Head of caudate nucleus (tissue), 42 donors: Measurements from ENCODE around the gene NANOGP8.
"Not testable (repeated sequence)": the region's sequence is repeated elsewhere in the genome, so short reads cannot be mapped to it uniquely, and the experiment has no call there.

ENCODE experiments used
- DNase-seq, 42 donors: peaks; one replicate each; pipeline versions ENCODE4 v3.0.0 to v3.0.0-alpha.2; 2020 to 2021; ENCODE audit warnings: mixed read lengths in 7 of 42
- intact Hi-C: fragments of 100-400 bp; cut with DNase I; formaldehyde crosslinking; loops from one replicate; pipeline ENCODE4 v1.15.0; 2022

Gene NANOGP8

GRCh38 chr15:35101335-35101734, 16.2 kb upstream of the NANOGP8 start:
- DNase-seq = no peak
- intact Hi-C loops = no loop called here

- intact Hi-C loops = no loop called here
- DNase-seq = no peak
Measured at GRCh38 chr15:35098737-35099136, 13.6 kb upstream of the NANOGP8 start.

GRCh38 chr15:35095941-35096340, 10.8 kb upstream of the NANOGP8 start:
- intact Hi-C loops = no loop called here
- no peak for DNase-seq

- intact Hi-C loops = no loop called here
- no peak for DNase-seq
Measured at GRCh38 chr15:35092846-35093245, 7.8 kb upstream of the NANOGP8 start.

- DNase-seq = no peak
- intact Hi-C loops = no loop called here
Measured at GRCh38 chr15:35092311-35092710, 7.2 kb upstream of the NANOGP8 start.

- intact Hi-C loops = no loop called here
- DNase-seq = no peak
Measured at GRCh38 chr15:35090104-35090807, 5.2 kb upstream of the NANOGP8 start.

GRCh38 chr15:35089551-35089950, 4.5 kb upstream of the NANOGP8 start:
- DNase-seq = no peak

GRCh38 chr15:35088329-35088728, 3.2 kb upstream of the NANOGP8 start:
- intact Hi-C loops = no loop called here
- DNase-seq = no peak

More at GRCh38 chr15:35089551-35089950, 4.5 kb upstream of the NANOGP8 start:
- intact Hi-C loops = no loop called here

GRCh38 chr15:35087759-35088158, 2.7 kb upstream of the NANOGP8 start:
- DNase-seq = no peak
- intact Hi-C loops = no loop called here

- intact Hi-C loops, DNase-seq: not testable (repeated sequence)
Measured at GRCh38 chr15:35082371-35083348, 2.4 kb downstream of the NANOGP8 start.

- DNase-seq, intact Hi-C loops: not testable (repeated sequence)
Measured at GRCh38 chr15:35081626-35082365, 3.3 kb downstream of the NANOGP8 start.

GRCh38 chr15:35080226-35080625, 4.9 kb downstream of the NANOGP8 start:
- no peak for DNase-seq
- intact Hi-C loops = no loop called here

- intact Hi-C loops = loop anchor here (10.0 kb wide), 1 partner anchor 366 kb away; no protein-coding TSS in a partner anchor
- DNase-seq = peak in 38 of 42 donors; percentile 10 to 78 (median 49)
Measured at GRCh38 chr15:35078221-35078915, 6.7 kb downstream of the NANOGP8 start.

- no peak for DNase-seq
- intact Hi-C loops = loop anchor here (10.0 kb wide), 1 partner anchor 374 kb away; no protein-coding TSS in a partner anchor
Measured at GRCh38 chr15:35071106-35071505, 14.0 kb downstream of the NANOGP8 start.

- peak in 1 of 42 donors; percentile 8 for DNase-seq
- intact Hi-C loops = no loop called here
Measured at GRCh38 chr15:35068846-35069475, 16.1 kb downstream of the NANOGP8 start.

- intact Hi-C loops = no loop called here
- DNase-seq = no peak
Measured at GRCh38 chr15:35067496-35068347, 17.4 kb downstream of the NANOGP8 start.

GRCh38 chr15:35066094-35066493, 19.0 kb downstream of the NANOGP8 start:
- no peak for DNase-seq
- intact Hi-C loops = no loop called here
